CD14-positive monocyte (primary cell): ENCODE data around the gene TACC2. TPM values are rescaled to one million over a fixed set of nuclear protein-coding genes. Genes with fewer than 3 reads are reported as not detected.

ENCODE experiments used
- DNase-seq, 3 donors: peaks; one replicate each; pipeline ENCODE4 v3.0.0-alpha.2; 2011 to 2022
- H2AFZ ChIP-seq: 2 replicates; pipeline ENCODE4 v1.6.0; 2012; ENCODE audit warnings: mild to moderate bottlenecking, low read depth, low read length, inconsistent platforms; ENCODE audit not compliant: insufficient read depth, poor library complexity, severe bottlenecking
- H3K27ac ChIP-seq, 2 donors: 1 replicate in 1 of 2; 2 replicates in 1 of 2; pipeline ENCODE4 v1.5.1; 2012 to 2013; ENCODE audit warnings: low read length in 2 of 2, control low read depth in 1 of 2, inconsistent platforms in 1 of 2, low read depth in 1 of 2, mild to moderate bottlenecking in 1 of 2
- H3K27me3 ChIP-seq, 2 donors: one replicate each; pipeline versions ENCODE4 v1.6.0 to v1.6.1; 2011 to 2013; ENCODE audit warnings: low read length in 2 of 2; ENCODE audit not compliant: control insufficient read depth in 2 of 2, insufficient read depth in 2 of 2
- H3K36me3 ChIP-seq, 2 donors: replicated peaks in 1 of 2; 1 replicate in 1 of 2; 2 replicates in 1 of 2; pipeline versions ENCODE4 v1.5.1 to v1.6.1; 2012 to 2013; ENCODE audit warnings: low read length in 2 of 2, control low read depth in 1 of 2, inconsistent platforms in 1 of 2, mild to moderate bottlenecking in 1 of 2; ENCODE audit not compliant: insufficient read depth in 2 of 2, control insufficient read depth in 1 of 2
- H3K4me1 ChIP-seq, 2 donors: 1 replicate in 1 of 2; 2 replicates in 1 of 2; pipeline versions ENCODE4 v1.5.1 to v1.6.1; 2012 to 2013; ENCODE audit warnings: low read length in 2 of 2, control low read depth in 1 of 2, inconsistent platforms in 1 of 2, mild to moderate bottlenecking in 1 of 2, moderate library complexity in 1 of 2; ENCODE audit not compliant: insufficient read depth in 2 of 2, control insufficient read depth in 1 of 2
- H3K4me2 ChIP-seq: replicated peaks from 2 replicates; pipeline ENCODE3; 2012; ENCODE audit warnings: low read length, moderate library complexity, mild to moderate bottlenecking; ENCODE audit not compliant: poor library complexity, severe bottlenecking; ENCODE audit errors: extremely low read depth
- H3K4me3 ChIP-seq, 3 experiments: fragments of 200-600 bp in 1 of 3; sonication (generic) in 1 of 3; replicated peaks in 1 of 3; 1 replicate in 2 of 3; 2 replicates in 1 of 3; pipeline ENCODE4 v1.5.1; 2011 to 2013; ENCODE audit warnings: low read length in 3 of 3, mild to moderate bottlenecking in 3 of 3, control low read depth in 2 of 3, low read depth in 2 of 3, inconsistent platforms in 1 of 3, moderate library complexity in 1 of 3
- H3K79me2 ChIP-seq: 2 replicates; pipeline ENCODE4 v1.6.0; 2012; ENCODE audit warnings: mild to moderate bottlenecking, control low read depth, inconsistent platforms, low read length, moderate library complexity; ENCODE audit not compliant: insufficient read depth
- H3K9ac ChIP-seq: 2 replicates; pipeline ENCODE4 v1.6.0; 2017; ENCODE audit warnings: low read length, mild to moderate bottlenecking; ENCODE audit not compliant: insufficient read depth, poor library complexity, severe bottlenecking
- H3K9me3 ChIP-seq, 2 donors: replicated peaks in 1 of 2; 1 replicate in 1 of 2; 2 replicates in 1 of 2; pipeline versions ENCODE4 v1.5.1 to v1.6.1; 2012 to 2013; ENCODE audit warnings: low read length in 2 of 2, control low read depth in 1 of 2; ENCODE audit not compliant: control insufficient read depth in 1 of 2, insufficient read depth in 1 of 2
- H4K20me1 ChIP-seq: 2 replicates; pipeline ENCODE4 v1.6.0; 2012; ENCODE audit warnings: mild to moderate bottlenecking, low read length, control low read depth, moderate library complexity; ENCODE audit not compliant: insufficient read depth
- H3K27ac Mint-ChIP-seq, 7 donors: one replicate each; pipeline ENCODE4 v1.8.0; 2020; ENCODE audit warnings: mild to moderate bottlenecking in 7 of 7, mixed read lengths in 7 of 7, moderate library complexity in 6 of 7, inconsistent platforms in 2 of 7
- H3K27me3 Mint-ChIP-seq, 3 donors: one replicate each; pipeline ENCODE4 v1.8.0; 2021 to 2022; ENCODE audit warnings: low read depth in 3 of 3, mild to moderate bottlenecking in 3 of 3, mixed read lengths in 3 of 3, moderate library complexity in 3 of 3, inconsistent platforms in 1 of 3
- H3K36me3 Mint-ChIP-seq, 2 donors: one replicate each; pipeline ENCODE4 v1.8.0; 2020; ENCODE audit warnings: mixed read lengths in 2 of 2, inconsistent platforms in 1 of 2, mild to moderate bottlenecking in 1 of 2
- H3K4me1 Mint-ChIP-seq: one replicate; pipeline ENCODE4 v1.8.0; 2020; ENCODE audit warnings: mild to moderate bottlenecking, mixed read lengths
- H3K4me3 Mint-ChIP-seq, 2 donors: one replicate each; pipeline ENCODE4 v1.8.0; 2020; ENCODE audit warnings: mild to moderate bottlenecking in 2 of 2, mixed read lengths in 2 of 2, moderate library complexity in 1 of 2
- H3K9me3 Mint-ChIP-seq, 7 donors: one replicate each; pipeline ENCODE4 v1.8.0; 2020 to 2022; ENCODE audit warnings: mixed read lengths in 7 of 7, mild to moderate bottlenecking in 6 of 7, moderate library complexity in 6 of 7, inconsistent platforms in 2 of 7
- WGBS: methylation state at CpG from one replicate; pipeline ENCODE4 v1.1.5; 2013; ENCODE audit warnings: missing lambda C conversion rate; ENCODE audit not compliant: insufficient coverage; 5-methylcytosine and 5-hydroxymethylcytosine counted together
- intact Hi-C, 2 donors: fragments of 100-400 bp; cut with micrococcal nuclease; formaldehyde crosslinking; loops; one replicate each; pipeline versions ENCODE4 v1.15.0 to v1.15.1; 2023
- polyA plus RNA-seq, 3 donors: library from polyadenylated mRNA; depleted of rRNA in 1 of 3; unstranded in 2 of 3; stranded (reverse) in 1 of 3; fragments of 300-500 nt in 2 of 3; fragments of >200 nt in 1 of 3; fragmentation: Illumina TruSeq in 2 of 3; gene quantifications; 1 replicate in 2 of 3; 2 replicates in 1 of 3; pipeline ENCODE4 v1.2.3, GENCODE V29; 2012 to 2021
- TF ChIP-seq, protein P1 (sequence below): fragments of 200-600 bp; IDR thresholded peaks from one replicate; pipeline ENCODE4 v1.8.0; 2022; ENCODE audit warnings: antibody characterized with exemption, mild to moderate bottlenecking

TACC2 gene
- polyA plus RNA-seq, 3 donors, result 0.03 TPM; not detected in 2

DNA sequence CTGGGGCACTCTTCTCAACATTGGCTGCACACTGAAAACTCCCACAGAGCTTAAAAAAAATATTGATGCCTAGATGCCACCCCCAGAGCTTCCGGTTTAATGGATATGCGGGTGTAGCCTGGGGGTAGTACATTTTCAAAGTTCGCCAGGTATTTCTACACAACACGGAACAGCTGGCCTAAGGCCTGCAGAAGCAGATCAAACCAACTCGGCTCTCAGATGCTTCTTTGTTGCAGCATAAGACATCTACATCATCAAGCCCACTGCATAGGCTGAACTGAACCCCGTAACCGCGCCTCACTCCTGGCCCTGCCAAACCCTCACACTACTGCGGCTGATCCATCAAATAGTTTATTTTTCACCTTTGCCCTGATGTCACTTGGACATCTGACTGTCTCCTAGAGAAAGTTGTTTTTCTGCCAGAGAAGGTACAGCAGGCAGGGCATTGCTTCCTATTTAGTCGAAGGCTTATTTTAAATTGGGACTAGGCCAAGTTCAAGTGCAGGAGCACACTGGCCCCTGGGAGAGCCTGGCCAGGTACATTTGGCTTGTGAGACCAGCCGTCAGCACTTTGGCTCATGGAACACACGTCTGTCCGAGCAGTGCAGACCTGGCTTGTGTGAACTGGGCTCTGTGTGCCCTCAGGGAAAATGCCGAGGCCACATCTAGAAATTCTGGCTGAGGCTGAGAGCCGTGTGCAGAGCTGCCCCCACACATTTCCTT, 113.3 kb downstream of the TACC2 start:
- Histone ChIP-seq H2AFZ (no peak overlapping the region), H3K4me3 (no peak overlapping the region), H3K9ac (no peak overlapping the region), H3K79me2 (no peaks in the 10 kb centered on the region), H3K9me3 (no peaks in the 10 kb centered on the region), H3K36me3 (no peaks in the 10 kb centered on the region), H3K27ac (no peak overlapping the region), H3K27me3 (no peaks in the 10 kb centered on the region), H4K20me1 (no peaks in the 10 kb centered on the region), H3K4me1 (no peaks in the 10 kb centered on the region), H3K4me2 (no peak overlapping the region)
- H3K36me3 Mint-ChIP-seq, result no peaks in the 10 kb centered on the region
- peaks cover 3 to 14% (median 5%) of the 10 kb centered on the region in 3 donors for H3K27me3 Mint-ChIP-seq
- peaks cover 0 to 2% (median 0%) of the 10 kb centered on the region in 7 donors for H3K9me3 Mint-ChIP-seq
- TF ChIP-seq, protein P1, sequence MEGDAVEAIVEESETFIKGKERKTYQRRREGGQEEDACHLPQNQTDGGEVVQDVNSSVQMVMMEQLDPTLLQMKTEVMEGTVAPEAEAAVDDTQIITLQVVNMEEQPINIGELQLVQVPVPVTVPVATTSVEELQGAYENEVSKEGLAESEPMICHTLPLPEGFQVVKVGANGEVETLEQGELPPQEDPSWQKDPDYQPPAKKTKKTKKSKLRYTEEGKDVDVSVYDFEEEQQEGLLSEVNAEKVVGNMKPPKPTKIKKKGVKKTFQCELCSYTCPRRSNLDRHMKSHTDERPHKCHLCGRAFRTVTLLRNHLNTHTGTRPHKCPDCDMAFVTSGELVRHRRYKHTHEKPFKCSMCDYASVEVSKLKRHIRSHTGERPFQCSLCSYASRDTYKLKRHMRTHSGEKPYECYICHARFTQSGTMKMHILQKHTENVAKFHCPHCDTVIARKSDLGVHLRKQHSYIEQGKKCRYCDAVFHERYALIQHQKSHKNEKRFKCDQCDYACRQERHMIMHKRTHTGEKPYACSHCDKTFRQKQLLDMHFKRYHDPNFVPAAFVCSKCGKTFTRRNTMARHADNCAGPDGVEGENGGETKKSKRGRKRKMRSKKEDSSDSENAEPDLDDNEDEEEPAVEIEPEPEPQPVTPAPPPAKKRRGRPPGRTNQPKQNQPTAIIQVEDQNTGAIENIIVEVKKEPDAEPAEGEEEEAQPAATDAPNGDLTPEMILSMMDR, result no peak
- intact Hi-C loops, result no loop called here
- H3K4me1 Mint-ChIP-seq, result no peaks in the 10 kb centered on the region
- 93% methylated on average over 5 of the region's 15 CpGs for WGBS
- H3K4me3 Mint-ChIP-seq, result no peak overlapping the region
- H3K27ac Mint-ChIP-seq, result no peak overlapping the region
- no peak for DNase-seq

DNA sequence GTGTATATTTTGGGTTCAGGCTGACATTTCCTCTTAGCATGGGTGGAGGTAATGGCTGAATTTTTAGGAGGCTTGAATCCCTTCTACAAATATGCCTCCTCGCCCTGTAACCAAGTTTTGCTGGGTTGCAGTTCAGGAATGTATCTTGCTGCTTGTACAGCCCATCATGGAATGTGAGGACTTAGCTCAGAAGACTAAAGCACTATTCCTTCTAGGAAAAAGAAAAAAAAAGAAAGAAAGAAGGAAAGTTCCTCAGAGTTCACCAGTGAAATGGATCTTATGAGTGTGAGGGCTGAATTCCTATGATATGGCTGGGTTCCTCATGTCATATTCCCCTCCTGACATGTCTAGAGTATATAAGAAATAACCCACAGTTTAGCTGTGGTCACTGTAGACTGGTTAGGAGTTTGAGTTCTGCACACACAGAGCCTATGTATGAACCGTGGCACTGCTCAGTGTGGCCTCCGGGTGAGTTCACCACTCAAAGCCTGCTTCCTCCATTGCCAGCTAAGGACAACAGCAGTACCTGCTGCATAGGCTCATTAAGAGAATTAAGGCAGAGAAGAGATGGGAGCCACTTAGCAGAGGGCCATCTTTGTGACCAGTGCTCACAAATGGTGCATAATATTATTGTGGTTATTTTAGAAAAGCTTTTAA, 114.0 kb downstream of the TACC2 start:
- Histone ChIP-seq H3K36me3 (no peaks in the 10 kb centered on the region), H3K27ac (no peak overlapping the region), H3K9me3 (no peaks in the 10 kb centered on the region), H3K79me2 (no peaks in the 10 kb centered on the region), H4K20me1 (no peaks in the 10 kb centered on the region), H2AFZ (no peak overlapping the region), H3K9ac (no peak overlapping the region), H3K4me3 (no peak overlapping the region), H3K27me3 (no peaks in the 10 kb centered on the region), H3K4me1 (no peaks in the 10 kb centered on the region), H3K4me2 (no peak overlapping the region)
- H3K27ac Mint-ChIP-seq, result no peak overlapping the region
- H3K9me3 Mint-ChIP-seq, result peaks cover 0 to 2% (median 0%) of the 10 kb centered on the region in 7 donors
- H3K27me3 Mint-ChIP-seq, result peaks cover 3 to 16% (median 5%) of the 10 kb centered on the region in 3 donors
- no peak for DNase-seq
- TF ChIP-seq, protein P1, result no peak
- no peaks in the 10 kb centered on the region for H3K4me1 Mint-ChIP-seq
- H3K4me3 Mint-ChIP-seq, result no peak overlapping the region
- no CpG with 5 or more reads among the region's 3 CpGs for WGBS
- H3K36me3 Mint-ChIP-seq, result no peaks in the 10 kb centered on the region
- intact Hi-C loops, result no loop called here
